Tibial nerve (tissue), 3 donors: ENCODE measurements around the gene ISLR.

ENCODE experiments used
- CTCF ChIP-seq, 5 experiments: fragments of 200-600 bp in 3 of 5; fragments of 450-650 bp in 2 of 5; sonication (generic) in 3 of 5; IDR thresholded peaks; one replicate each; pipeline ENCODE4 v1.5.1; 2016 to 2019; ENCODE audit warnings: antibody characterized with exemption in 5 of 5, mild to moderate bottlenecking in 3 of 5, moderate library complexity in 2 of 5
- POLR2A ChIP-seq, 2 donors: fragments of 450-650 bp; IDR thresholded peaks; one replicate each; pipeline ENCODE4 v1.6.1; 2017; ENCODE audit warnings: antibody characterized with exemption in 2 of 2, mild to moderate bottlenecking in 2 of 2, moderate library complexity in 2 of 2

DNA sequence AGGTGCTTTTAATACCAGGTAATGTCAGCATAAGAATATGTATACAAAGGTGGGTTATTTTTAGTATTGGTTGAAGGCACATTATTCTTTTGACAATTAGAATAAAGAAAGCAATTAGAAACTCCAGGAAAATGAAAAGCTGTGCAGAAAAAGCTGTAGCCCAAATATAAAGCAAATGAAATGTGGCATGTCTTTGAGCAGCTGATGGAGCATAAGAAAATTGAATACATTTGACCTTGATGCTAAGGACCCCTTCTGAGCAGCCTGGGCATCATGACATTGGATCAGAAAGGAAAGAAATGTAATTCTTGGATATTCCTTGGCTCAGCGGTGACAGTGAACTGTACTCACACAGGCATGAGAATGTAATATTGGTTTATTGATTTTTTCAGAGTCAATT lies 8.0 kb upstream of the ISLR start:
- TF ChIP-seq POLR2A (IDR thresholded peaks at IDR 0.05): no peak
- TF ChIP-seq CTCF (IDR thresholded peaks at IDR 0.05): no peak
